ENCODE results near the gene GDF7. TPM values are rescaled to one million over a fixed set of nuclear protein-coding genes. Genes with fewer than 3 reads are reported as not detected.

The GDF7 gene
- polyA plus RNA-seq, 1 of the 3 experiments (the other 2 are of a cell fraction) = 0.02 TPM

DNA sequence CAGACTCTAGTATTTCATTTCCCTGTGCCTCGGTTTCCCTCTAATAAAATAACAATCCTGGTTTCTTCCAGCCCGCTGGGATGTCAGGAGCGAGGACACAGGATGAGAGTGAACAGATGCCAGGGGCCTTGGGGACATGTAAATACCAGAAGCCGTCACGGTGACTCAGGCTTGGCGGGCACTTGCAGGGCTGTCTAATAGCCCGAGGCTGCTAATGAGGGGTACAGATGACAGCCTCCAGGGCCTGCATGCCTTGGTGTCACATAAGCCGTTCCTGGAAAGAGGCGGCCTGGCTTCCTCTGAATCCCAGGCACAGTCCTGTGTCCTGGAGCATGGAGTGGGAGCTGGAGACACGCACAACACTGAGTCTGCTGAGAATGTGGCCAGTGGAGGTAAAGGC is 44.2 kb upstream of the GDF7 start:
- no peak overlapping the region for H3K27ac ChIP-seq (ENCODE audit: low read depth in 2 of 2, low read length in 1 of 2)
- POLR2A ChIA-PET = interaction anchor here (2.7 kb wide), 1 partner anchor 175 kb away, joined by 16 read pairs; the partner anchor contains the start of gene RHOB
- WGBS (ENCODE audit: low lambda C conversion rate) = 78% methylated on average over 10 of the region's 10 CpGs

DNA sequence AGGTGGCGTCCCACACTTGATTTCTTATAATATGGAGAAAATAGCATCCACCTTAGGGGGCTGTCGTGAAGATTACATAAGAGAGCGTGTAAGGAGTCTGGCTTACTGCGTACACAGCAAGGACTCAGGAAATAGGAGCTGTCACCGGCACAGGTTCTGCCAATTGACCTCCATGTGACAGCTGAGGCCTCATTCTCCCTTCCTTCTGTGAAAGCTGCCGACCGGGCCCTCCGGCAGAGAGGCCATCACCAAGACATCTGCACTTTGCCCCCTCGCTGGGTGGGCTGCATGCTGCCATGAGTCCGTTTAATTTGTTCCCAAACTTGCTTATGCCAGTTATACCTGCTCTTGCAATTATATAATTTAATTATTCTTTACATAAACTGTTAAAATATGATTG is 43.7 kb upstream of the GDF7 start:
- no peak for DNase-seq
- no peak overlapping the region for H2AFZ ChIP-seq (ENCODE audit: low read depth)
- H3K9me2 ChIP-seq = no peaks in the 10 kb centered on the region
- no peaks in the 10 kb centered on the region for H3K9me3 ChIP-seq
- H3K4me1 ChIP-seq (ENCODE audit: control insufficient read depth in 1 of 2, insufficient read depth in 2 of 2, low read depth in 1 of 2, low read length in 1 of 2) = peaks cover 3 to 37% of the 10 kb centered on the region in 2 experiments; a peak in 3 of 4 replicates
- no peaks in the 10 kb centered on the region for H3F3A ChIP-seq (replicated peaks; ENCODE audit: insufficient read depth)
- H3K36me3 ChIP-seq (replicated peaks in 1 of 2; ENCODE audit: control insufficient read depth in 1 of 2, insufficient read depth in 2 of 2, low read length in 1 of 2) = peaks cover 0 to 35% of the 10 kb centered on the region in 2 experiments
- no peak overlapping the region for H3K4me3 ChIP-seq (ENCODE audit: low read depth in 2 of 2, low read length in 1 of 2)
- WGBS (ENCODE audit: low lambda C conversion rate) = 90% methylated on average over 10 of the region's 10 CpGs
- no peaks in the 10 kb centered on the region for H3K27me3 ChIP-seq (ENCODE audit: insufficient read depth)
- TF ChIP-seq RAD21 (IDR thresholded peaks at IDR 0.05; ENCODE audit: low read length) = no peak
- TF ChIP-seq TEAD4 (IDR thresholded peaks at IDR 0.05; ENCODE audit: borderline replicate concordance, insufficient read depth) = no peak
- TF ChIP-seq, protein P1, sequence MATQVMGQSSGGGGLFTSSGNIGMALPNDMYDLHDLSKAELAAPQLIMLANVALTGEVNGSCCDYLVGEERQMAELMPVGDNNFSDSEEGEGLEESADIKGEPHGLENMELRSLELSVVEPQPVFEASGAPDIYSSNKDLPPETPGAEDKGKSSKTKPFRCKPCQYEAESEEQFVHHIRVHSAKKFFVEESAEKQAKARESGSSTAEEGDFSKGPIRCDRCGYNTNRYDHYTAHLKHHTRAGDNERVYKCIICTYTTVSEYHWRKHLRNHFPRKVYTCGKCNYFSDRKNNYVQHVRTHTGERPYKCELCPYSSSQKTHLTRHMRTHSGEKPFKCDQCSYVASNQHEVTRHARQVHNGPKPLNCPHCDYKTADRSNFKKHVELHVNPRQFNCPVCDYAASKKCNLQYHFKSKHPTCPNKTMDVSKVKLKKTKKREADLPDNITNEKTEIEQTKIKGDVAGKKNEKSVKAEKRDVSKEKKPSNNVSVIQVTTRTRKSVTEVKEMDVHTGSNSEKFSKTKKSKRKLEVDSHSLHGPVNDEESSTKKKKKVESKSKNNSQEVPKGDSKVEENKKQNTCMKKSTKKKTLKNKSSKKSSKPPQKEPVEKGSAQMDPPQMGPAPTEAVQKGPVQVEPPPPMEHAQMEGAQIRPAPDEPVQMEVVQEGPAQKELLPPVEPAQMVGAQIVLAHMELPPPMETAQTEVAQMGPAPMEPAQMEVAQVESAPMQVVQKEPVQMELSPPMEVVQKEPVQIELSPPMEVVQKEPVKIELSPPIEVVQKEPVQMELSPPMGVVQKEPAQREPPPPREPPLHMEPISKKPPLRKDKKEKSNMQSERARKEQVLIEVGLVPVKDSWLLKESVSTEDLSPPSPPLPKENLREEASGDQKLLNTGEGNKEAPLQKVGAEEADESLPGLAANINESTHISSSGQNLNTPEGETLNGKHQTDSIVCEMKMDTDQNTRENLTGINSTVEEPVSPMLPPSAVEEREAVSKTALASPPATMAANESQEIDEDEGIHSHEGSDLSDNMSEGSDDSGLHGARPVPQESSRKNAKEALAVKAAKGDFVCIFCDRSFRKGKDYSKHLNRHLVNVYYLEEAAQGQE (IDR thresholded peaks at IDR 0.05; ENCODE audit: low read depth, low read length) = no peak
- no peak for TF ChIP-seq EZH2phosphoT487 (IDR thresholded peaks at IDR 0.05; ENCODE audit: borderline replicate concordance, low read depth)
- TF ChIP-seq, protein P2, sequence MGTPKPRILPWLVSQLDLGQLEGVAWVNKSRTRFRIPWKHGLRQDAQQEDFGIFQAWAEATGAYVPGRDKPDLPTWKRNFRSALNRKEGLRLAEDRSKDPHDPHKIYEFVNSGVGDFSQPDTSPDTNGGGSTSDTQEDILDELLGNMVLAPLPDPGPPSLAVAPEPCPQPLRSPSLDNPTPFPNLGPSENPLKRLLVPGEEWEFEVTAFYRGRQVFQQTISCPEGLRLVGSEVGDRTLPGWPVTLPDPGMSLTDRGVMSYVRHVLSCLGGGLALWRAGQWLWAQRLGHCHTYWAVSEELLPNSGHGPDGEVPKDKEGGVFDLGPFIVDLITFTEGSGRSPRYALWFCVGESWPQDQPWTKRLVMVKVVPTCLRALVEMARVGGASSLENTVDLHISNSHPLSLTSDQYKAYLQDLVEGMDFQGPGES (IDR thresholded peaks at IDR 0.05; ENCODE audit: low read depth, low read length) = no peak
- no peak for TF ChIP-seq NRF1 (IDR thresholded peaks at IDR 0.05; ENCODE audit: low read depth, low read length)
- TF ChIP-seq TAF1 (IDR thresholded peaks at IDR 0.05; ENCODE audit: borderline replicate concordance, low read depth, low read length) = no peak
- TF ChIP-seq GABPA (IDR thresholded peaks at IDR 0.05; ENCODE audit: low read depth) = no peak
- TF ChIP-seq, protein P3, sequence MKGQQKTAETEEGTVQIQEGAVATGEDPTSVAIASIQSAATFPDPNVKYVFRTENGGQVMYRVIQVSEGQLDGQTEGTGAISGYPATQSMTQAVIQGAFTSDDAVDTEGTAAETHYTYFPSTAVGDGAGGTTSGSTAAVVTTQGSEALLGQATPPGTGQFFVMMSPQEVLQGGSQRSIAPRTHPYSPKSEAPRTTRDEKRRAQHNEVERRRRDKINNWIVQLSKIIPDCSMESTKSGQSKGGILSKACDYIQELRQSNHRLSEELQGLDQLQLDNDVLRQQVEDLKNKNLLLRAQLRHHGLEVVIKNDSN (IDR thresholded peaks at IDR 0.05; ENCODE audit: borderline replicate concordance, low read depth) = no peak
- TF ChIP-seq SMC3 (IDR thresholded peaks at IDR 0.05; ENCODE audit: low read depth, low read length) = no peak
- no peaks in the 10 kb centered on the region for H3K79me2 ChIP-seq (ENCODE audit: insufficient read depth)
- POLR2A ChIA-PET = interaction anchor here (2.7 kb wide), 1 partner anchor 176 kb away, joined by 16 read pairs; the partner anchor contains the start of gene RHOB
- H4K20me1 ChIP-seq (ENCODE audit: insufficient read depth) = no peaks in the 10 kb centered on the region
- H3K27ac ChIP-seq (ENCODE audit: low read depth in 2 of 2, low read length in 1 of 2) = no peak overlapping the region; a peak in 1 of 4 replicates
- no peak overlapping the region for H3K9ac ChIP-seq
- CTCF ChIA-PET = interaction anchor here (0.6 to 4.8 kb wide), 6 partner anchors 12 to 179 kb away, joined by 3 to 33 read pairs (median 5); partner anchors contain the start of genes HS1BP3 and RHOB
- H3K4me2 ChIP-seq = no peak overlapping the region

More for the DNA sequence above, 44.2 kb upstream of the GDF7 start:
- no peak for TF ChIP-seq RCOR1 (IDR thresholded peaks at IDR 0.05; ENCODE audit: low read length)
- no peak for TF ChIP-seq JUND (IDR thresholded peaks at IDR 0.05)
- no peak for TF ChIP-seq EZH2phosphoT487 (IDR thresholded peaks at IDR 0.05; ENCODE audit: borderline replicate concordance, low read depth)
- no peak for TF ChIP-seq NFIC (IDR thresholded peaks at IDR 0.05; ENCODE audit: borderline replicate concordance)
- no peak for TF ChIP-seq POLR2AphosphoS5 (IDR thresholded peaks at IDR 0.05; ENCODE audit: low read depth, low read length)
- Histone ChIP-seq H2AFZ (ENCODE audit: low read depth) (no peak overlapping the region), H3K4me1 (ENCODE audit: control insufficient read depth in 1 of 2, insufficient read depth in 2 of 2, low read depth in 1 of 2, low read length in 1 of 2) (peaks cover 6 to 42% of the 10 kb centered on the region in 2 experiments; a peak in 3 of 4 replicates), H3K9me2 (no peaks in the 10 kb centered on the region), H3K9ac (no peak overlapping the region), H3K4me2 (no peak overlapping the region), H4K20me1 (ENCODE audit: insufficient read depth) (no peaks in the 10 kb centered on the region), H3K9me3 (no peaks in the 10 kb centered on the region), H3K36me3 (replicated peaks in 1 of 2; ENCODE audit: control insufficient read depth in 1 of 2, insufficient read depth in 2 of 2, low read length in 1 of 2) (peaks cover 0 to 35% of the 10 kb centered on the region in 2 experiments), H3K27me3 (ENCODE audit: insufficient read depth) (no peaks in the 10 kb centered on the region), H3K79me2 (ENCODE audit: insufficient read depth) (no peaks in the 10 kb centered on the region), H3K4me3 (ENCODE audit: low read depth in 2 of 2, low read length in 1 of 2) (no peak overlapping the region), H3F3A (replicated peaks; ENCODE audit: insufficient read depth) (no peaks in the 10 kb centered on the region)
- peak; percentile 41 for DNase-seq
- CTCF ChIA-PET = interaction anchor here (0.9 to 4.8 kb wide), 6 partner anchors 13 to 244 kb away, joined by 5 to 33 read pairs (median 5); partner anchors contain the start of gene RHOB
